GM19035 (cell line): ENCODE measurements around the gene SULT2B1.
A peak's percentile ranks its signal among the peaks of the same experiment; 100 is the strongest.
"Not testable (repeated sequence)": the region's sequence is repeated elsewhere in the genome, so short reads cannot be mapped to it uniquely, and the experiment has no call there.

Experiments used
- ATAC-seq: cut with Tn5 transposase; IDR thresholded peaks from one replicate; pipeline ENCODE4 v1.9.1; 2021; ENCODE audit not compliant: unreplicated experiment

SULT2B1 gene

DNA sequence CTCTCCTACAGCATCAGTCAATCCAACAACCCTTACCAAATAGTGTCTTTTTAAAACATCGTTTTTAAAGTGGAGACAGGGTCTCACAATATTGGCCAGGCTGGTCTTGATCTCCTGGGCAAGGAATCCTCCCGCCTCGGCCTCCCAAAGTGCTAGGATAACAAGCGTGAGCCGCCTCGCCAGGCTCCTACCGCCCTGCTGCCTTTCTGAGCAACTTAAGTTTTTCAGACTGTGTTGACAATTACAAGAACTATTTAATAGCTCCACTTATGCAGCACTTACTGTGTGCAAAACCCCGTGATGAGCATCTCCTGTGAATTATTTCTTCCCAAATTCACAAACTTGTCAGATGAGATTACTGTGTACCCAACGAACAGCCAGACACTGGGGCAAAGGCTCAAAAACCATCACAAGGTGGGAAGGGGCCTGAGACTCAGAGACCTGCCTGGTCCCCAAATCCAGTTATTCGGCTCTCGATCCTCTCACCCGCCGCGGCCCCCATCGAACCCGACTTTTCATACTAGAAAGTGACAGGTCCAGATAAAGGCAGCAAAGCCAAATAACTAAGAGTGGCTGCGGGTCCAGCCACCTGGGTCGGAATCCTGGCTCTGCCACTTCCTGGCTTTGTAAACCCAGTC lies 66.4 kb downstream of the SULT2B1 start:
- ATAC-seq, result no peak

DNA sequence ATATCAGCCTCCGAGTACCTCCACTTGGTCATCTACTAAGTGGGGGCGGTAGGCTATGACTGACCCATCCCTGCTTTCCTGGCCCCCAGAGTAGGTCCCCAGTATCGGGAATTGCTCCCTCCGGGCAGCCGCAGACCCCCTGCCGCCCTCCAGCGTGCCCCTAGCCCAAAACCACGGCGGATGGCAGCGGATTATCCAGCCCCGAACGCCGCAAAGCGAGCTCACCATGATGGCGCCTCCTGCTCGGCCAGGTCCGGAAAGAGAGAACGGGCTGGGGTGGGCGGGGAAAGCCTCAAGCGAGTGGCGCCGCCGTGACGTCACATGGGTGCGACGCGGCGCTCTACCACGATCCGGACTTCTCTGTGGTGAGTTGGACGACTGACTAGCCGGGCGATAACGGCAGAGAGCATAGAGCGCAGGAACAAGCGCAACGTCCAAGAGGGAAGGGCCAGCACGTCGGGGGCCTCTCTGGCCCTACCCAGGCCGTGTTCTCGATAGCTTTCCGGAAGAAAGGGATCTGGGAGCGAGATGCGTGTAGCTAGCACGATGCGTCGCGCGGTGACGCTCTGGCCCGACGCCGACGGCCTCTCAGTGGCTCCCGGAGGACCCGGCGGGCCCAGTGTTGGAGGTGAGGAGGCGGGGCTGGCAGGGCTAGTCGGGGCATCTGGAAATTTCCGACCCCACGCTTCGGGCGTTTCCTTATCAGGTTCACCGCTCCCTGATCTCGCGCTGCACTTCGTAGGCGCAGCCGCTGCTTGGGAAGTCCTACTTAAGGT lies 67.1 kb downstream of the SULT2B1 start, which contains the start of the genes RPL18 and SPHK2:
Gene RPL18, minus strand, starts transcription at position 263 of the 776 bp plus-strand sequence. Its CDS starts 35 bp downstream, at position 228.
Gene SPHK2, plus strand, starts transcription at position 591 of the 776 bp plus-strand sequence. CDS start 1,009 bp downstream, outside the sequence.
- ATAC-seq, result peak; percentile 88

DNA sequence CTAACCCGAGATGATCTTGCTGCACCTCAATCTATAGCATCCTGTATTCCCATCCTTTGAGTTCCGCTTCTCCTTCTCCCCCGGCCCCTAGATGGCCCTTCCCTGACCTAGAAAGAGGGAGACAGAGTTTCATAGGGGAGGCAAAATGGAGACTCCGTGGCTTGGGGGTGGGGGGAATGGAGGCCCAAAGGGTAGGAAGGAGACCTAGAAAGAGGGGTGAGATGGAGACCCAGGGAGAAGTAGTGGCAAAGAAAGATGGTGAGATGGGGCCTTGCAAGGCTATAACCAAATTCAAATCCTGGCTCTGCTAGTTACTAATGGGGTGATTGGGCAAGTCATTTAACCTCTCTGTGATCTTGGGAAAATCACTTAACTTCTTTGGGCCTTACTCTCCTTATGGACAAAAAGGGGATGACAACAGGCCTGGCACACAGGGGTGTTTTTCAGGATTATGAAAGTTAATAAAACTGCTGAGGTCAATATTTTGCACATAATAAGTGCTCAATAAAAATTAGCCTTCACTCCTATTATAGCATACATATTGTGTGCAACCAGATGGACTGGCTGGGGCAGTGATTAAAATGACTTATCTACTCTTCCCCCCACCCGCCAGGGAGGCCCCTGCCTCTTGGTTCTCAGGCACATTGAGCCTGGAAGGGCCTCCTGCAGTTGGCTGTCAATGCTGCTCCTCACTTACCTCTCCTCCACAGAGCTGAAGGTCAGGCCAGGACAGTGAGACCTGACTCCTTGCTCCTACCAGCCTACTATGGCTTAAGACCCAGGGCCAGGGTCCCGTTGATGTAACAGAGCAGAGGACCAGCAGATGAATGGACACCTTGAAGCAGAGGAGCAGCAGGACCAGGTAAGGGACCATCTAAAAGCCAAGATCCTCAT lies 68.0 kb downstream of the SULT2B1 start:
- ATAC-seq, result no peak

DNA sequence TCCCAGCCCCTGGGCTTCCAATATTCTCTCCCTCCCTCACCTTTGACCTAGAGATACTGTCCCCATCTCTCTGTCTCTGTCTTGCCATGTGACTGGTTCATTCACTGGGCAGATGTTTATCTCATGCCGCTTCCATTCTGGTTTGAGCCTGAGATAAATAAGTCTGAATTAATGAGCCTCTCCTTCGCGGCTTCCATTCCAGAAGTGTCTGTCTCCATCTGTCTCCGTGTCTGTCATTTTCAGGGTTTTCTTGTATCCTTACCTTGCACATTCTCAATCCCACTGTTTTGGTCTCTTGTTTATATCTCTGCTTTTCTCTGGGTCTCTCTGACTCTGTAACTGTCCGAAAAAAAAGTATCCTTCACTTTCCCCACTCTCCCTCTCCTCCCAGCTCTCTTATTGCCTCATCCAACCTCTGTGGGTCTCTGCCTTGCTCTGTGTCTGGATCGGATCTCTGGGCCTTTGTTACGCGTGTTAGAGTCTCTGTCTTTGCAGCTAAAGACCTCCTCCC lies 71.6 kb downstream of the SULT2B1 start:
- ATAC-seq, result no peak

DNA sequence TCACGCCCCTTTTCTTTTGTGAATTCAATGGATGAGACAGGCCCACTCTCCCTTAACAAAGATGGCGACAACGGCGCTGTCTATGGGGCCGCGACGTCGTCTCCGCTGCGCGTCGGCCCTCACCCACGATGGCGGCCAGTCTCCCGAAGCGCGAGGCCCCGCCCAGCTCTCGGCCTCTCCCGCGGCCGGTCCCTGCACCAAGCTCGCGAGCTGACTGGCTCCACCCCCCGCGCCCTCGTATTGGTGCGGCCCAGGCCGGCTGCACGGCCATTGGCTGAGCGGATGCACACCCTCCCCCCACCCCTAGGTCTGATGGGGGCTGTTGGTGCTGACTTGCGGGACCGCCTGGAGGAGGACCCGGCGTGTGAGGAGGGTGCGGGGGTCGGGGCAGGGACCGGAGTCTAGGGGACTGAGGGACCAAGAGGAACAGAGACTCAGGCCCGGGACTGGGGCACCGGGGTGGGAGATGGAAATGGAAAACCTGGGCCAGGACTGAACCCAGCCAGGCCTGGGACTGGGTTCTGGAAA lies 72.2 kb downstream of the SULT2B1 start:
- peak; percentile 56 for ATAC-seq

DNA sequence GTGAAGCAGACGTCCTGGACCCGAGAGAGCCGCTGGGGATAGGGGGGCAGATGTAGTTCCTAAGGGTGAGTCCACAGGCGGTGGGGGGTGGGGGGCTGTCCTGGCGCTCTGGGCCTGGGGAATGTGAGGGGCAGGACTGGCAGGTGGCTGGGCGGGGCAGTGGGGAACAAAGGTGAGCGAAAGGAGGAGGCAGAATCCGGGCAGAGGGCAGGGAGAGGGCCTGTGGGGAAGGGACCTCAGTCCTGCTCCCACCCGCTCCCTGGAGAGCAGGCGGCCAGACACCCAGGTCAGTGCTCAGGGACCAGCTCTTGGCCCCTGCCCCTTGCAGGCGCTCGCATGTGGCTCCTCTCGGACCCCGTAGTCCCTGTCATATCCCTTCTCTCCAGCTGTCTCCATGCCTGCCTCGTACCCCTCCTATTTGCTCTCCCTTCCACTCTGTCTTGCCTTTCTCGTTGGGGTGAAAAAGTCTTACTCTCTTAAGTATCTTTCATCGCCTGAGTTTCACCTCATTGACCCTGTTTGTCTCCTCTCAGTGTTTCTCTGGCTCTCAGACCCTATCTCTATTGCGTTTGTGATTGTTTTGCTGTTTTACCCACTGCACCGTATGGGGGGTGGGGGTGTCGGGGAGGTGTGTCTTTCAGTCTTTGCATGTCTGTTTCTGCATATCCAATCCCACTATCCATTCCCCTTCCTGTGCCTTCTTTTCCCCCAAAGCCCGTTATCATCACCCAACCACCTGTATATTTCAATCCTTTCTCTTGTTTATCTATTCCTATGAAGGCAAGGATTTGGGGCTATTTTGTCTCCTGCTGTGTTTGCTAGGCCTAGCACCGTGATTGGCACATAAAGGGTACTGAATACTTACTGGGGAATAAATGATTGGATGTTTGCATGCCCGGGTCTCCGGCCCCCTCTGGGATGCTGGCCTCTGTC lies 73.1 kb downstream of the SULT2B1 start:
- no peak for ATAC-seq

DNA sequence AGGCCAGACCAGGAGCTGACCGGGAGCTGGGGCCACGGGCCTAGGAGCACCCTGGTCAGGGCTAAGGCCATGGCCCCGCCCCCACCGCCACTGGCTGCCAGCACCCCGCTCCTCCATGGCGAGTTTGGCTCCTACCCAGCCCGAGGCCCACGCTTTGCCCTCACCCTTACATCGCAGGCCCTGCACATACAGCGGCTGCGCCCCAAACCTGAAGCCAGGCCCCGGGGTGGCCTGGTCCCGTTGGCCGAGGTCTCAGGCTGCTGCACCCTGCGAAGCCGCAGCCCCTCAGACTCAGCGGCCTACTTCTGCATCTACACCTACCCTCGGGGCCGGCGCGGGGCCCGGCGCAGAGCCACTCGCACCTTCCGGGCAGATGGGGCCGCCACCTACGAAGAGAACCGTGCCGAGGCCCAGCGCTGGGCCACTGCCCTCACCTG lies 73.9 kb downstream of the SULT2B1 start:
- ATAC-seq, result no peak

DNA sequence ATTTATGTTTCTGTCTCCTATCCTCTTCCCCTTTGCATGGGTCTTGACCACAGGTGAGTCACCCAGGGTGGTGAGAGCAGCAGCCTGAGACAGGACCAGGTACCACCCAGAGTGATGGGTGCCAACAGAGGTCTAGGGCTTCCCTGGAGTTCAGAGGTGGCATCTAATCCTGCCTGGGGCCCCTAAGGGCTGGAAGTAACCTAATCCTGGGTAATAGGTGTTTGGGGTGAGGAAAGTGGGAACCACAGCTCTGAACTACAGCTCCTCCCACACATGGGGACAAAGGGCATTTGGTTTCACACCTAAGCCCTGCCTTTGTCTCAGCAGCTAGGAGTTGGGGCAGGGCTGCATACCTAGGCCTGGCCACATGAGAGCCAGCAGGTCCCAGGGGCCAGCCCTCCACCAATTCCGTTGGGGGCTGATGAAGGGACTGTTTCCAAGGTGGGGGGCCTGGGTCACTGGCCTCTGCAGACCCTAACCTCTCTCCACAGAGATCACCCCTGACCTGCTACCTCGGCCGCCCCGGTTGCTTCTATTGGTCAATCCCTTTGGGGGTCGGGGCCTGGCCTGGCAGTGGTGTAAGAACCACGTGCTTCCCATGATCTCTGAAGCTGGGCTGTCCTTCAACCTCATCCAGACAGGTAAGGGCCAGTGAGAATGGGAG lies 75.4 kb downstream of the SULT2B1 start:
- no peak for ATAC-seq

DNA sequence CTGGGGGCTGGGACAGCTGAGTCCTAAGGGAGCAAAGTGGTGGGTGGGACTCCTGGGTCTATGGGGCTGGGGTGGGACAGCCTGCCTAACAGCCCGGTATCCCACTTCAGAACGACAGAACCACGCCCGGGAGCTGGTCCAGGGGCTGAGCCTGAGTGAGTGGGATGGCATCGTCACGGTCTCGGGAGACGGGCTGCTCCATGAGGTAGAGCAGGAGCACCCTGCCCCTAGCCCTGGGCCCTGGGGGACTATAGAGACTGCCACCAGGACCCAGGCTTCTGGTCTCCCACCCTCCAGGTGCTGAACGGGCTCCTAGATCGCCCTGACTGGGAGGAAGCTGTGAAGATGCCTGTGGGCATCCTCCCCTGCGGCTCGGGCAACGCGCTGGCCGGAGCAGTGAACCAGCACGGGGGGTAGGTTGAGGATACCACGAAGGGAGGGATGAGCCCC lies 75.9 kb downstream of the SULT2B1 start:
- ATAC-seq, result no peak

DNA sequence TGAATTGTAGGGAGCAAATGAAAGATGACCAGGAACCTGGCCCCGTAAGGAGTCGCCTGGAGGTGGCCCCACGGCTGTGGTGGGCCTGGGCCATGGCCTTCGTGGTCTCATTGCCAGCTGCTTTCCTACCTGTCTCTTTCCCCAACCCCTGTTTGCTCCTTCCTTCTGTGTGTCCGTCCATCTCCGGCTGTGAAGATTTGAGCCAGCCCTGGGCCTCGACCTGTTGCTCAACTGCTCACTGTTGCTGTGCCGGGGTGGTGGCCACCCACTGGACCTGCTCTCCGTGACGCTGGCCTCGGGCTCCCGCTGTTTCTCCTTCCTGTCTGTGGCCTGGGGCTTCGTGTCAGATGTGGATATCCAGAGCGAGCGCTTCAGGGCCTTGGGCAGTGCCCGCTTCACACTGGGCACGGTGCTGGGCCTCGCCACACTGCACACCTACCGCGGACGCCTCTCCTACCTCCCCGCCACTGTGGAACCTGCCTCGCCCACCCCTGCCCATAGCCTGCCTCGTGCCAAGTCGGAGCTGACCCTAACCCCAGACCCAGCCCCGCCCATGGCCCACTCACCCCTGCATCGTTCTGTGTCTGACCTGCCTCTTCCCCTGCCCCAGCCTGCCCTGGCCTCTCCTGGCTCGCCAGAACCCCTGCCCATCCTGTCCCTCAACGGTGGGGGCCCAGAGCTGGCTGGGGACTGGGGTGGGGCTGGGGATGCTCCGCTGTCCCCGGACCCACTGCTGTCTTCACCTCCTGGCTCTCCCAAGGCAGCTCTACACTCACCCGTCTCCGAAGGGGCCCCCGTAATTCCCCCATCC lies 76.7 kb downstream of the SULT2B1 start:
- no peak for ATAC-seq

DNA sequence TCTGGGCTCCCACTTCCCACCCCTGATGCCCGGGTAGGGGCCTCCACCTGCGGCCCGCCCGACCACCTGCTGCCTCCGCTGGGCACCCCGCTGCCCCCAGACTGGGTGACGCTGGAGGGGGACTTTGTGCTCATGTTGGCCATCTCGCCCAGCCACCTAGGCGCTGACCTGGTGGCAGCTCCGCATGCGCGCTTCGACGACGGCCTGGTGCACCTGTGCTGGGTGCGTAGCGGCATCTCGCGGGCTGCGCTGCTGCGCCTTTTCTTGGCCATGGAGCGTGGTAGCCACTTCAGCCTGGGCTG lies 77.3 kb downstream of the SULT2B1 start:
- no peak for ATAC-seq

DNA sequence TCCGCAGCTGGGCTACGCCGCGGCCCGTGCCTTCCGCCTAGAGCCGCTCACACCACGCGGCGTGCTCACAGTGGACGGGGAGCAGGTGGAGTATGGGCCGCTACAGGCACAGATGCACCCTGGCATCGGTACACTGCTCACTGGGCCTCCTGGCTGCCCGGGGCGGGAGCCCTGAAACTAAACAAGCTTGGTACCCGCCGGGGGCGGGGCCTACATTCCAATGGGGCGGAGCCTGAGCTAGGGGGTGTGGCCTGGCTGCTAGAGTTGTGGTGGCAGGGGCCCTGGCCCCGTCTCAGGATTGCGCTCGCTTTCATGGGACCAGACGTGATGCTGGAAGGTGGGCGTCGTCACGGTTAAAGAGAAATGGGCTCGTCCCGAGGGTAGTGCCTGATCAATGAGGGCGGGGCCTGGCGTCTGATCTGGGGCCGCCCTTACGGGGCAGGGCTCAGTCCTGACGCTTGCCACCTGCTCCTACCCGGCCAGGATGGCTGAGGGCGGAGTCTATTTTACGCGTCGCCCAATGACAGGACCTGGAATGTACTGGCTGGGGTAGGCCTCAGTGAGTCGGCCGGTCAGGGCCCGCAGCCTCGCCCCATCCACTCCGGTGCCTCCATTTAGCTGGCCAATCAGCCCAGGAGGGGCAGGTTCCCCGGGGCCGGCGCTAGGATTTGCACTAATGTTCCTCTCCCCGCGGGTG lies 77.8 kb downstream of the SULT2B1 start:
- no peak for ATAC-seq

DNA sequence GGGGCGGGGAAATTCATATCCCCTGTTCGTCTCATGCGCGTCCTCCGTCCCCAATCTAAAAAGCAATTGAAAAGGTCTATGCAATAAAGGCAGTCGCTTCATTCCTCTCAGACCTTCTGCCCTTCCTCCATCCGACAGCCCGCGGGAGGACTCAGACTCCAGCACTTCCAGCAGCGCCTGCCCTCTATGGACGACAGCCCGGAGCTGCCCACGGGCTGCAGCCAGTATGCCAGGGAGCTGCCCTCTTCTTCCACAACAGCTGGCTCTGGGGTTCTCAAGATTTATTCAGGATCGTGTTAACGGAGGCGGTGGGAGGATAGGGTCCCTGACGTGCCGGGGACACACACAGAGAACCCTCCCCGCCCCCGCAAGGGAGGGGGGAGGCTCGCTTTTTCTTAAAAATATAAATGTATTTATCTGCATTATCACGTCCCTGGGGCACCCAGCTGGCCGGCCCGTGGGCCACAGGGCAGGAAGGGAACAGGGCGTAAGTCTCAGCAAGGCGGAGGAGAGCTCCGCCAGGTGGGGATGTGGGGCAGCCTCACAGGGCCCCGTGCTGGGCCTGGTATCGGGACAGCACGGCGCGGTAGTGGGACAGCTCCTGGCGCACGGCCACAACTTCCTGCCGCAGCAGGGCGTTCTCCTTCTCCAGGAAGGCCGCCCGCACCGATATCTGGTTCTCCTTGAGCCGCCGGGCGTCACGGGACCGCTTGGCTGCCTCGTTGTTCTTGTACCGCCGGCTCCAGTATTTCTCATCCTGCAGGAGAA lies 78.5 kb downstream of the SULT2B1 start:
- no peak for ATAC-seq

DNA sequence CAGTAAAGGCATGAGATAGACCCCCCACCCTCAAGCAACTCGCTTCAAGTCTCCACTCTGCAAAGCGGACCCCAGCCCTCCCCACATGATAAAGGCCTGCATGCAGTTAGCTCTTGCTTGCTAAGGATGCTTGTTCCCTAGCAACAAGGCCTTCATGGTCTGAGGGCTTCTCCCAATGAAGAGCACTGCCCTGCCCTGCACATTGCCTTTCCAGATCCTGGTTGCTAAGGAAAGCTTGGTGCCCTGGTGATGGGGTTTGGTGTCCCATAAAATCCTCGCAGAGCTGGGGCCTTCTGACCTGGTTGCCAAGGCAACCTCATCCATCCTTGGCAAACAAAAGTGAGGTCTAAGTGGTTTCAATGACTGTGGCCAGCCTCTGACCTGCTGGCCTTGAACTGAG lies 79.3 kb downstream of the SULT2B1 start:
- ATAC-seq, result no peak

DNA sequence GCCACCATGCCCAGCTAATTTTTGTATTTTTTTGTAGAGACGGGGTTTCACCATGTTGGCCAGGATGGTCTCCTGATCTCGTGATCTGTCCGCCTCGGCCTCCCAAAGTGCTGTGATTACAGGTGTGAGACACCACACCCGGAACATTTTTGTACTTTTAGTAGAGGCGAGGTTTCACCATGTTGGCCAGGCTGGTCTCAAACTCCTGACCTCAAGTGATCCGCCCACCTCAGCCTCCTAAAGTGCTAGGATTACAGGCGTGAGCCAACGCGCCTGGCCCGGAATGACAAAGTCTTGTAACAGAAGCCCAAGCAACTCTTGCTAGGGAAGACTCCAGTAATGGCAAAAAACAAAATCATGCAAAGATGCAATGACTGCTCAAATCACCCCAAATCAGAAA lies 80.3 kb downstream of the SULT2B1 start:
- ATAC-seq, result not testable (repeated sequence)

DNA sequence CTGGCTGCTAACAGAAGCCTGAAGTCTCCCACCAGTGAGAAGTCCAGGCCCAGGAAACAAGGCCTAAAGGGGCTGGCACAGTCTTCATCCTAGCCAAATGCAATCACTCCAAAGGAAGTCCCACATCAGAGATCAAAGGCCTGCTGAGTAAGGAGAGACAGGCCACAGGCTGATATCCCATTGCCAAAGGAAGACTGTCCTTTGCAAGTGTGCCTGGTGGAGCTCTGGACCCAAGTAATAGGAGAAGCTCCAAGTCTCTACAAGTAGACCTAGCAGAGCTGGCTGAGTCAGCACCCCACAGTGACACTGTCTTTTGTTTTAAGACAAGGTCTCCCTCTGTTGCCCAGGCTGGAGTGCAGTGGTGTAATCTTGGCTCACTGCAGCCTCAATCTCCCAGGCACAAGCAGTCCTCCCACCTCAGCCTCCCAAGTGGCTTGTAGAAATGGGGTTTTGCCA lies 80.7 kb downstream of the SULT2B1 start:
- no peak for ATAC-seq
